NCI-H510A (cell line): Measurements from ENCODE around the gene ARRB1.
A peak's percentile ranks its signal among the peaks of the same experiment; 100 is the strongest.
"Not testable (repeated sequence)": the region's sequence is repeated elsewhere in the genome, so short reads cannot be mapped to it uniquely, and the experiment has no call there.

Experiments used
- DNase-seq: peaks from one replicate; lab custom pipeline; 2025; lab: John Stamatoyannopoulos, UW

ARRB1 gene

DNA sequence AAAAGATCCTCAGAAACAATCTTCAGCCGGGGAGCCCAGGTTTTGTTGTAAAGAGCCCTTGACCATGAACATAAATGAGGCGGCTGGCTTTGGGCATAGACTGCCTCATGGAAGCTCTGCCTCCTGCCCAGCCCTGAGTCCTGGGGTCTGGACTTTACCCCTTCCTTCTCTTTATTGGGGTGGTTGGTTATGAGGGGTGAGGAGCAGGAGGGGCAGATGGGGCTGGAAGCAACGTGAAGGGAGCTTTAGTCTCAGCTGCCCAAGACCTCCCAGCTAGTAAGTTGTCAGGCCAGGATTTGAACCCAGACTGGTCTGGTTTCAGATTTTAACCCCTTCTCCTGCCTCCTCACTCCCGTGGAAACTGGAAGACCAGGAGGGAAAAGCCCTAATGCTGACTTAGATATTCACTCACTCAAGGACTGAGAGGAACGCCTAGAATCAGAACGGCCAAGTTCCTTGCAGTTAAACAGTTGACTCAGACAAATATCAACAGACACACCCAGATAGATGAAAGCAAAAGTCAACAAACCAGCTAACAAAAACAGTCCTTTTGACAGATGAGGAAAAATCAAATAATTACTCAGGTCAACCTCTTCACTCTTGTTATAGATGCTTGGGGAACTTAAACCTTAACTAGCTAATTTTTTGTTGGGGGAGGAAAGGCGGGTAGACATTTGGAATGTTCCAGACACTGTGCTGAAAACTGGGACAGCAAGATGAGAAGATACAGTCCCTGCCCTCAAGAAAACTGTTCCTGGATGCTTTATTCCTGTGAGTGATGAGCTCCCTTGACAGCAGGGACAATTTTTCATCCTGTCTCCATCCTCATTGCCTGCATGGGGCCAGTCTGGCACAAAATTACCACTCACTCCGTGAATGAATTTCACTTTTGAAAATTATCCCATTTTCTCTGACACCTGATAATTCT is 20.8 kb upstream of the ARRB1 start:
- DNase-seq, result no peak

DNA sequence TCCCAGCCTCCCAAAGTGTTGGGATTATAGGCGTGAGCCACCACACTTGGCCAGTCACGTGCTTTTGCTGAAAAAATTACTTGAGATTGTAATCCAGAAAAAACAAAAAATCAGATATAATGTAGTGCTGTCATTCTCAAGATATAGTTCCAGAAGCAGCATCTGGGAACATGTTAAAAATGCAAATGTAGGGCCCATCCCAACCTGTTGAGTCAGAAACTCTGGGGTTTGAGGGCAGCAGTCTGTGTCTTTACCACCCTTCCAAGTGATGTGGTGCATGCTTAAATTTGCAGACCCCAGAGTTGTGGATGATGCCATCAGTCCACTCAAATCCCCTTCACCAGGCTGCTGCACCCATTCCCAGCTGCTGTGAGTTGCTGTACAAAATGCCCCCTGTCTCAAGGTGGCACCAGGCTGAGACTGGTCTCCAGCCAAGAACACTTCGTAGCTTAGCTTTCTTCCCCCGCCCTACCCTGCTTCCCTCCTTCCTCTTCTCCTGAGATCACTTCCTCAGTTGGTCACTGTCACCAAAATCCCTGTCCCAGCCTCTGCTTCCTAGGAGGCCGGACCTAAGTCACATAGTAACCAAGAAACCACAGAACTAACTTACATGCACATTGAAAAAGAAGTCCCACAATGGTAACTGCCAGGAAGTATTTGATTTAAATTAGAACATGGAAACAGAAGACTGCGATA is 18.2 kb upstream of the ARRB1 start:
- DNase-seq, result no peak

DNA sequence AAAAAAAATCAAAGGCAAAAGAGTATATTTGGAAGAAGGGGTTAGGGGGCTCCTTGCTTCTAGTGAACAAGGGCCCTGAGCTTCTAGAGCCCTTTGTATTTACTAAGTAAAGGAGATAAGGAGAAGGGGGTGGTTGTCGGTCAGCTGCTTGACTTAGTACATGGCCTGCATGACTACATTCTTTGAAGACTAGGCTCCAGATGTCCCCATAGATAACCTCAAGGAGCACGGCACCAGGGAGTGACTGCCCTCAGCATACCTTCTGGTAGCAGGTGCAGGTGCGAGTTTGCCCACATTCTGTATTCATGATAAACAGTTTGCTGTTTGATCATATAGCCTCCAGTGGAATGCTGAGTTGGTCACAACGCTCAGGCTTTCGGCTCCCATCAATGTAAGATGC is 15.4 kb upstream of the ARRB1 start:
- DNase-seq, result not testable (repeated sequence)

DNA sequence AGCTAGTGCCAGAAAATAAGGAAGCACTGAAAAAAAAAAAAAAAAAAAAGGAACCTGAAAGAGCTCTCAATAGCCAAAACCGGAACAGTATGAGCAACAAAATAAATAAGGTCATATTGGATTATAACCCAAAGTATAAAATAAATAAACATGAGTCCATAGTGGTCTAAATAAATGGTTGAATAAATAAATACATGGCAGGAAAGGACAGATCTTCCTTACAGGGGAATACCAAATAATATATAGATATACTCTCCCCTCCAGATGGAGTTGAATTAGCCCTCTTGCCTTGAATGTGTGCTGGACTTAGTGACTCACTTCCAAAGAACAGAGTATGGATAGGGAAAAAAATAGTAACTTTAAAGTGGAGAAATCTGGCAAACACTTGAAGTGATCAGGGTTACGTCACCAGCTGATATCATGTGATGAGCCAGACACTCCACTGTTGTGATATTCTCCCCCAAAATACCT is 14.3 kb upstream of the ARRB1 start:
- DNase-seq, result no peak

DNA sequence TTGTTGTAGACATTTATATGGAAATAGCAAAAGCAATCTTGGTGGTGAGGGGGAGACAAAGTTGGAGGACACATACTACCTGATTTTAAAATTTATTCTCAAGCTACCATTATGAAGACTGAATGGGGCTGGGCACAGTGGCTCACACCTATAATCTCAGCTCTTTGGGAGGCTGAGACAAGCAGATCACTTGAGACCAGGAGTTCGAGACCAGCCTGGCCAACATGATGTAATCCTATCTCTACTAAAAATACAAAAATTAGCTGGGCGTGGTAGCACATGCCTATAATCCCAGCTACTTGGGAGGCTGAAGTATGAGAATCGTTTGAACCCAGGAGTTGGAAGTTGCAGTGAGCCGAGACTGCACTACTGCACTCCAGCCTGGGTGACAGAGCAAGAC is 10.8 kb upstream of the ARRB1 start:
- not testable (repeated sequence) for DNase-seq

DNA sequence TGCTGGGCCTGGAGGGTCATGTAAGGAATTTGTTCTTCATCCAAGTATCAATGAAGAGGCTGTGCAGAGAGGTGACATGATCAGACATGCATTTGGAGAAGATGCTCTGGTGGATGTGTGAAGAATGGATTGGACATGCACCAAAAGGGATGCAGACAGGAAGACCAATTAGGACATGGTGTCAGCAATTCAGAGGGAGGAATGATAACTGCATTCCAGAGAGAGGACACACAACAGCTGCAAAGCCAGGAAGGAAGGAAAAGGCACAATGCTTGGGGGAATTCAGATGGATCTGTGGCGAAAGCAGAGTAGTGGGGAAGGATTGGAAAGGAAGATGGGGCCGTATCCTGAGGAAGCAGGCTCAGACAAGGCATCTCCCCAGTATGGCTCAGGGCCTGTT is 5.2 kb upstream of the ARRB1 start:
- no peak for DNase-seq

DNA sequence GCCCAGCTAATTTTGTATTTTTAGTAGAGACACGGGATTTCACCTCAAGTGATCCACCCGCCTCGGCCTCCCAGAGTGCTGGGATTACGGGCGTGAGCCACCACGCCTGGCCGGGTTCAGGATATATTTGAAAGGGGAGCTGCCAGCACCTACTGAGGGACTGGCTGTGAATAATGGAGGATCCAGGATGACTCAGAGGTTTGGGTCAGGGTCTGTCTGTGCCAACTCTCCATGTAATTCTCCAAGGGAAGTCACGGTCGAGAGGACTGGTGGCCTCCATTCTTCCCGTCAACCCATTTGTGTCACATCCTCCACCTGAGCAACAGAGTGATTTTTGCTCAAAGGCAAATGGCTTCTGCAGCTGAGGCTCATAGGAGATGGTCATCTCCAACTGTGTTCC is 3.6 kb upstream of the ARRB1 start:
- no peak for DNase-seq

DNA sequence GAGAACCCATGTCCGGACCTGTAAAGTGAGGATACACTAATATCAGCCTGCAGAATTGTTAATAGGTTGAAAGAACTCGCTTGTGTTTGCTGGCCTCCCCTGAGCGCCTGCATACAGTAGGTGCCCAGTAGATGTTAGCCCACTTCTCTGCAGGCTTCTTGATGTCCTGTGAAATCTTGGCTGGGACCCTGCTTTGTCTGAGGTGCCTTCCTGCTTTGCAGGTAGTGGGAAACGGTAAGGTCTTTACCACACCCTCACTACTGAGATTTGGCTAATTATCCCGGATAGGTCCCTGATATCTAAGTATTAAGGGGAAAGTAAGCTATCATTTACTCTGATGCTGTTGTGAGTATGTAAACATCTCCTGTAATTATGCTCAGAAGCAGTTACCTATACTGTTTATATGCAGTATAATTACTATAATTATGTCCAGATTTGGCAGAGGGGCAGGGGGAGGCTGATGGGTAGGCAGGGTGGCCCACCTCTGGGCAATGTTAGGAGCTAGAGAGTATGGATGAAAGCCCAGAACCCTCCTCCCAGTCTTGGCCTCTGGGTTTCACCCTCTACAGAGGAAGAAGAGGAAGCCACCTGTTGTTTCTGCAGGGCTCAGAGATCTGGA is 1.2 kb upstream of the ARRB1 start:
- DNase-seq, result no peak

DNA sequence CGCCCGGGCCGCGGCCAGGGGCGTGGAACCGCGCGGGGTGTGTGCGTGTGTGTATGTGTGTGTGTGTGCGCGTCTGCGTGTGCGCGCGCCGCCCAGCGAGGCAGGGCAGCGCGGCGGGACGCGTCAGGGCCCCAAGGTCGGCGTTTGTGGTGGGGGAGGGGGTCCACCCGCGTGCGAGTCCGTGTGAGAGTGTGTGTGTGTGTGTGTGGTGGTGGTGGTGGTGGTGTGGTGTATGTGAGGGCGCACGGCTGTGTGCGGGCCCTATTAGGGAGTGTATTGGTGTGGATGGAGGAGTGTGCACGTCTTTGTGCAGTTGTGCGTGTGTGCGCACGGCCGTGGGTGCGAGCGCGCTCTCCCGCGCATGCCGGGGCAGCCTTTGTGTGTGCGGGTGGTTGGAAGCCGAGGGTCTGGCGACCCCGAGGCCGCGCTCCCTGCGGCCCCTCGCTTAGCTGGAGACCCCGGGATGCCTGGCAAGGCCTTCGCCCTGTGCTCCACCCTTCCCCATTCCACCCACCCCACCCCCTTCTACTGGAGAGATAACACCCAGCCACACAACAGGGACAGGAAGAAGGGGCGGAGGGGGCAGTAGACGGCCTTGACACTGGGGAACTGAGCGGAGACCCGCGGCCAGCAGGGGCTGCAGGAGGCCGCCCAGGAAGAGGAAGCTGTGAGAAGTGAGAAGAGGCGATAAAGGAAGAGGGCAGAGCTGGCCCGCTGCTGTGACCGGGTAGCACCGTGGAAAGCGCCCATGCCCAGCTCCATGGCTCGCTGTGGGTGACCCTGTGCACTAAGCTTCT is 528 bp upstream of the ARRB1 start:
- no peak for DNase-seq

DNA sequence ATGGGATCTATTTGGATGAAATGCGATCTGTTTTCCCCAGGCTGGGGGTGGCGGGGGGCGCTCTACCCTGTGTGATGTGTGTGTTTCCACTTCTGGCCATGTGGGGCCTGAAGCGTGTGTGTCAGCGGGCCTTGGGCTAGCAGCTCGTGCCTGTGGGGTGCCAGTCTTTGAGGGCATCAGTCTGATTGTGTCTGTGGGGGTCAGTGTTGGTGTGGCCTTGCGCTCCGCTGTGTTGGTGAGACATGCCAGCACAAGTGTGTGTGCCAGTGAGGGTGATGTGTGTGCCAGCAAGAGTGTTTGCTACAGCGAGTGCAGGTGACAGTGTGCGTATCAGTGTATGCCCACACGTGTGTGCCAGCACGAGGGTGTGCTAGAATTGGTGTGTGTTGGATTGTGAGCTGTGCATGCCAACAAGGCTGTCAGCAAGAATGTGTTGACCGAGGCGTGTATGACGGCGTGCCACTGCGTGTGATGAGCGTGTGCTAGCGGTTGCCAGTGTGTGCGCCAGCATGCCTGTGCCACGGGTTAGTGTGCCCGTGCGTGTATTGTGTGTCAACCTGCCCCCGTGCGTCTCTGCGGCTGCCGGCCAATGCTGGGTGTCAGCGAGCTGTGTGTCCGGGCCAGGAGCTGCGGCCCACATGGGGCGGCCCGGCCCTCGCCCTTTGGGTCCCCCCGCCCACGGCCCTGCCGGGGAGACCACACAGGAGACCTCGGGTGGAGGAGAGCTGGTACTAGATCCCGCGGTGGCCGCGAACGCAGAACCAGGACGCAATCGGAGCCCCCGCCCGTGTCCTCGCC is 519 bp downstream of the ARRB1 start:
- no peak for DNase-seq

DNA sequence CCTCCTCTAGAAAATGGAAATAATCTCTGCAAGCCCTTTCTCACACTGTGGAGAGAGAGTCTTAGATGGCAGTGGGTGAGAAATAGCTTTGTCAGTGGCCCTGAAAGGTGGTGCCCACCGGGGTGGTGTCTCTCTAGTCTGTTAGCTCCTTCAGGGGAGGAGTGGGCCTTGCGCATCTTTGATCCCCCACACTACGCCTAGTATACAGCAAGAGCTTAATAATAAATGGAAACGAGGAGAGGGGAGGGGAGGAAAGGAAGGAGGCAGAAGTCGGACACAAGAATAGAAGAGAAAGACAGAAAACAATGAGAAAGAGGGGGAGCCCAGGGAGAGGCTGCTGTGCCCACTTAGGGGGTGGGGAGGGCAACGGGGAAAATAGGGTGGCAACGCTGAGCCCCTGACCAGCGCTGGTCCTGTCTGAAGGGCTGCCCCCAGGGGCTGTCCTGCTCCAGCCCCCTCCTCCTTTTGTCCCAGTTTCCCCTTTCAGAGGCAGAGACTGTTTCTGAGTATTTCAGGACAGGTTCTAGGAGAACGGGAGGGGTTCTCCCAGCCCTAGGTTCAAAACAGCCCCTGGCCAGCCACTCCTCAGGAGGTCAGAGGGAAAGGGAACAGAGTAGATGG is 1.2 kb downstream of the ARRB1 start:
- DNase-seq, result no peak

DNA sequence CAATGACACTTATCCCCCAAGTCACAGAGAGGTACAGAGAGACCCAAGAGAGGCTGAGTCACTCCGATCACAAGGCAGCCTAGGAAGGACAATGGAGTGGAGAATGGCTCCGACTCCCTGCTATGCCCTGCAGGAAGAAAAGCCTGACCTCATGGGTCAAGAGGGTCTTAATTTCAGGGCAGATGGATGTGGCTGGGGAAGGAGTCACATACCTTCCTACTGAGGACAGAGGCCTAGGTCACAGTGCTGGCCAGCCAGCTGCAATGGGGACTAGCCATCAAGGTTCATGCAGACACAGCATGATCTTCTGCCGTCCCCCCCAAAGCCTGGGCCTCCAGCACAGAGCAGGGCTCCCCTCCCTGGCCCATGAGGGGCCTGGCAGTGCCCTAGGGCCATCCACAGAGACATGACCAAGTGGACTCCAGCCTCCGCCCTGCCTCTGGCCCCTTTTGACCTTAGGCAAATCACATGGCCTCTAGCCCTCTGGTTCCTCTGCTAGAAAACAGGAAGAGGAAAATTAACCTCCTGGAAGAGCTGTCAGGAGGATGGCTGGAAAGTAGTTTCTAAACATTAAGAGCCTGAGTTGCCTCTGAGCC is 1.8 kb downstream of the ARRB1 start:
- DNase-seq, result no peak

DNA sequence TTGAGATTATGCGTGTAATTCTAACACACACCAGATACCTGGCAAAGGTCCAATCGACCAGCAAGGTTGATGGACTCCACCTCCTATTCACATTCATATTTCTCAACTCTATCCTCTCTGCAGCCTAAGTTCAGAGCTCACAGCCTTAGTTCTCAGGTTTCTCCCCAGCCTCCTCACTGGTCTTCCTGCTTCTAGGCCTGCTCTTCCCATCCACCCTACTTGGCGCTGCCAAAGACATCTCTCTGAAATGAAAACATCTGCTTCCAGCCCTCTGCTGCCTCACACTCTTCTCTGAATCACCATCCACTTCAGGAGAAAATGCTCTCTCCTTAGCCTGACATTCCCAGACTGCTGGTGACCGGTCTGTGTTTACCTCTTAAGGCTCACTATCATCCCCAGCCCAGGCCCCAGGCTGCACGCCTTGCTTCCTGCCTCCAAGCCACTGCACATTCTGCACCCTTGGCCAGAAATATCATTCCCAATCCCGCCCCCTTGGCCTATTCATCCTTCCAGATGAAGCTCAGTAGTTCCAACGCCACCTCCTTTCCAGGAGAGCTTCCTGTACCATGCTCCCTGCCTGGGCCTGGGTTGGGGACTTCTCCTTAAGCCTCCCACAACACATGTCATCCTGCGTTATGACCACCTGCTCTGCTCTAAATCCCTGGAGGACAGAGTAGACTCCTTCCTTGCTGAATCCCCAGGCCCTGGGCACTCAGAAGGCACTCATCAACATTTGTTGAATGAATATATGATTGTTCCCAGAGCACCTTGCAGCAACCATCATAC is 3.5 kb downstream of the ARRB1 start:
- peak; percentile 53 for DNase-seq

DNA sequence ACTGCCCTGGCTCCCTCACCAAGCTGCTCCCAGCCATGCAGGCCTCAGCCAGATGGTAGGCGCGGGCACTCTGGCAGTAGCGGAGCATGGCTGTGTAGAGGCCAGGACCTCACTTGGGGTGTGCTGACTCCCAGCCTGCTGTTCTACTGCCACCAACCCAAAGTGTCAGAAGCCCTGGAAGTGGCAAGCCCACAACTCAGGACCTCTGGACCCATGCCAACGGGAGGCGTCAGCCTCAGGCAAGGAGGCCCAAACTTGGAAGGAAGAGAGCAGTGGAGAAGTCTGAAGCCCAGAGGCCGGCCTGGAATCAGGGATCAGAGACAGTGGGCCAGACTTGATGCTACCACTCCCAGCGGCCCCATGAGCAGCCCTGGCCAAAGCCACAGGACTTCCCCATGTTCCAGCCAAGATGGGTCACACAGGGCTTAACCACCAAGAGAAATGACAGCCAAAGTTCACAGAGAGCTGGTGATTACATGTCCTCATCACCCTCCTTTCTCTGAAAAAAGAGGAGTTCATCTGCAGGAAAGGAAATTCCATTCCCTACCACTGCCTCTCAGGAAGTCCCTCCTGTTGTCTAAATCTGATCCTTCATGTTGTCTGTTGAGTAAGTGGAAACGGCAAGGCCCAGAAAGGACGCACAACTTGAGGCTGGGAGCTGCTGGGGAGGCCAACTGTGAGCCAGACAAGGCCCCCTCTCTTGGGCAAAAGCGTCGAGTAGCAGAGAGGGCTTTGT is 4.4 kb downstream of the ARRB1 start:
- no peak for DNase-seq

DNA sequence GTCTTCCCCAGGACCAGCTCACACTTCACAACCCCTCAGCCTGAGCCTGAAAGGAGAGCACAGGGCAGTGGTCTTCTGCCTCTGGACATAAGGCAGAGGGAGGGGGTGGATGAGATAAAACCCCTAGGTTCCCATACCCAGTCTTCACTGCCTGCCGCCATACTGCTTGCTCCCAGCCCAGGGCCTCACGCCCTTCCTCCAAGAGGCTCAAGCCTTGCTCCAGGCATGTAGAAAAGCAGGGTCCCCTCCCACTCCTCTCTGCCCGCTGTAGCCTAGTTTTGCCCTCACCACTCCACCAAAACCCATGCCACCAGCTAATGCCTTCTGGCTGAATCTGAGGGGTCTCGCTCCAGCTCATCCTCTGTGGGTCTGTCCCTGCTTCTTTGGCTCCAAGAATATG is 5.2 kb downstream of the ARRB1 start:
- no peak for DNase-seq

DNA sequence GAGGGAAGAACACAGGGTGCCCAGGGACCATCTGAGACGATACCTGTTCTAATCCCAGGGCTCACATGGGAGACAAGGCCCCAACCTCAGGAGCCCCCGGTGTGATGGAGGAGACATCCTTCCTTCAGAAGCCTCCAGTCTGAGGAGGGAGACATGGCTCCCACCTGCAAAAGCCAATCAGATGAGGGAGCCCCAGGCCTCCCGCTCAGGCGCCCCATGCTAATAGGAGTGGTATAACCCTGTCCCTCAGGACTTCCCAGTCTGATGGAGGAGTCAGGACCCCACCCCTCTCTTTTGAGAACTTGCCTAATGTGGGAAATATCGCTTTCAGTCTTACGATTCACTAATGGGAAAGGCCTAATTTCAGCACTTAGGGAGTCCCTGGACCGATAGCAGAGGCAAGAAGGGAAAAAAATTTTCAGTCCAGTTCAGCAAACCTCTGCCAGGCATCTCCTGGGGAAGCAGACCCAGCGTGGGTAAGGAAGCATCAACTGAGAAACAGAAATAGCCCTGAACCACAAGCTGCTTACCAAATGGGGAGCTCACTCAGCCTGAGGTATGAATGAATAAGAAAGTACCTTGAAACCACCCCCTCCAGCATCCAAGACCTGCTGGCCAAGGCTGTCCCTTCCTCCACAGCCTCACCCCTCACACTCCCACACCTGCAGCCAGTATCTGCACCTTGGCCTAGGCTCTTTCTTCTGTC is 5.9 kb downstream of the ARRB1 start:
- no peak for DNase-seq

DNA sequence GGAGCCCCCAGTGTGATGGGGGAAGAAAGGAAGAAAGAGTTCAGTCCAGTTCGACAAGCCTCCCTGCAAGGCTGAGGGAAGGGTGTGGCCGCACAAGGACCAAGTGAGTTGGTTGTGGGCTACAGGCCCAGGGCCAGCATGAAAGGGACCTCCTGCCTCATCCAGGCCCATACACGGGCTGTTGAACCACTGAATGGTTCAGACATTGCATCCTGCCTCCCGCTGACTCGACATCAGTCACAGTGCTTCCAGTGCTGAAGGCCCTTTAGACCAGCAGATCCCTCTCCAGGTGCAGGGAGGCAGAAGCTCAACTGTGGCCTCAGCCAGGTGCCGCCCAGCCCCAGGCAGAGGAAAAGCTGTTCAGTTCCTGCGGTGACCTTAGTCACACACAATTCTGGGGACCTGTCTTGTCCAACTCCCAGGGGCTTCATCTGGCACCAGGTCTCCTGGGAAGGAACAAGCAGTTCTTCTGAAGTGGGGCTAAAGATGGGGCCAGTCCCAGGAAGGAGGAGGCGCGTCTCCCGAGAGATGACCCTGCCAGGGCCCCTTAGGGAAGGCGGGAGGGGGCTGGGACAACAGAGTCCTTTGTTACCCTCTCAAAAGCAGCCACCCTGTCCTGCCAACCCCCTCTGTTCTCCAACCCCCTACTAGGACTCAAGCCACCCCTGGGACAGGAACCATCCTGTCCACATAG is 6.6 kb downstream of the ARRB1 start:
- peak; percentile 45 for DNase-seq

DNA sequence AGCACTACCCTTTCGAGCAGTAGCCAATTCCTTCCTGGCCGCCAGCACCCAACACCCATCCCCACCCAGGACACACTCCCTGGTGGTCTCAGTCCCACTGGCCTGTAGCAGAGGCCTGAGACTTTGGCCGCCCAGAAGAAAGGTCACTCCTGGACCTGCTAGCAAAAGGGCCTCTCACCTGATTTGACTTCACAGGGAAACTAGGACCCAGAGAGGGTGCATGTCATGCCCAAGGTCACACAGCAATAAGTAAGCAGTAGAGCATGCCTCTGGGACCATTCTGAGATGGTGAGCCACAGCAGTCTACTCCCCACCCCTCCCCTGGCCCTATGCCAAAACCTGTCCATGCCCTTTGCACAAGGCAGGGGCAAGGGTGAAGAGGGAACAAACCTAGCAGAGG is 7.3 kb downstream of the ARRB1 start:
- DNase-seq, result no peak
